Kidney epithelial cell (primary cell): ENCODE results near the gene CER1. TPM values are rescaled to one million over a fixed set of nuclear protein-coding genes. Genes with fewer than 3 reads are reported as not detected.

Experiments
- DNase-seq: peaks from one replicate; pipeline ENCODE4 v3.0.0-alpha.2; 2010; ENCODE audit warnings: low read depth
- H3K27me3 ChIP-seq: 2 replicates; pipeline ENCODE4 v1.6.0; 2011; ENCODE audit warnings: low read length; ENCODE audit not compliant: control insufficient read depth, insufficient read depth
- H3K36me3 ChIP-seq: 2 replicates; pipeline ENCODE4 v1.5.1; 2011; ENCODE audit warnings: low read length; ENCODE audit not compliant: control insufficient read depth, insufficient read depth
- H3K4me3 ChIP-seq: 2 replicates; pipeline ENCODE4 v1.5.1; 2011; ENCODE audit warnings: low read depth, mild to moderate bottlenecking, control low read depth, low read length
- CTCF ChIP-seq: IDR thresholded peaks from 2 replicates; pipeline ENCODE4 v1.5.1; 2011; ENCODE audit warnings: mild to moderate bottlenecking, moderate library complexity, low read length, control low read depth, inconsistent platforms; ENCODE audit not compliant: insufficient read depth, poor library complexity, severe bottlenecking
- total RNA-seq: library from RNA; depleted of rRNA; stranded (reverse); fragments of >200 nt; gene quantifications from 2 replicates; pipeline ENCODE4 v1.2.3, GENCODE V29; 2015

Gene CER1
- total RNA-seq, 1 donor from 2014 or later, result not detected

DNA sequence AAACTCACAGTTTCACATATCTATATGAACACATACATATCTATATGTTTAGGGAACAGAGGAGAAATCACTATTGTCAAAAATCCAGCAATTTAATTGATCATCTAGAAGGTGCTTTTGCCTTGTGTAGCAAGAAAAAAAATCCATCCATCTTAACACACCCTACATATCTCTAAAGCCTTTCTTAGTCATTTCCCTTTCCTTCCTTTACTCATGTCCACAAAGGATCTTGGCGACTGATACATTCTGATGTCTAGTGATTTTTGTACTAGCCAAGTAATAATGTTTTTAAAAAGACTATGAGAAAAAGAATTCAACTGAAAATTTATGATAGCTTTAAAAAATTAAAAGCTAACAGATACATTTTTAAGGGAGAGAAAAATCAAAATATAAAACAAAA, 51.8 kb downstream of the CER1 start:
- Histone ChIP-seq H3K36me3 (no peaks in the 10 kb centered on the region), H3K27me3 (no peaks in the 10 kb centered on the region), H3K4me3 (no peak overlapping the region)
- no peak for TF ChIP-seq CTCF
- DNase-seq, result no peak

Other genes with a start within 250 kb of the CER1 start
- 7.5 and 7.7 TPM in 2 replicates for gene ZDHHC21, start 29.3 kb downstream of the CER1 start, total RNA-seq
- gene FREM1, start 187.7 kb upstream of the CER1 start, total RNA-seq, result 0.75 and 1.0 TPM in 2 replicates